Endothelial cell of umbilical vein (primary cell): ENCODE measurements around the gene CYP26A1. TPM values are rescaled to one million over a fixed set of nuclear protein-coding genes. Genes with fewer than 3 reads are reported as not detected.

Source experiments
- BruUV-seq: library from RNA; stranded (reverse); fragments of 400-500 nt; replicated peaks from 2 replicates; lab custom pipeline; 2021; lab: Mats Ljungman, UMichigan
- CTCF ChIA-PET: fragments of 300-600, 350-600 bp; sonication (Branson Sonifier 250); formaldehyde crosslinking; loops from one replicate; lab custom pipeline; 2021; ENCODE audit warnings: antibody characterized with exemption, inconsistent platforms; lab: Charles Lee
- POLR2A ChIA-PET: fragments of 300-600, 350-600 bp; sonication (Branson Sonifier 250); formaldehyde crosslinking; loops from one replicate; lab custom pipeline; 2021; ENCODE audit warnings: antibody characterized with exemption, inconsistent platforms; lab: Charles Lee
- DNase-seq: peaks from one replicate; pipeline ENCODE4 v3.0.0-alpha.2; 2011; ENCODE audit warnings: low read depth, low spot score
- FAIRE-seq: peaks from 2 replicates; lab custom pipeline; 2011; peaks lifted over from hg19 to GRCh38; lab: Jason Lieb, UNC
- H2AFZ ChIP-seq: 2 replicates; pipeline ENCODE4 v1.6.0; 2012; ENCODE audit warnings: low read depth, low read length, control low read depth, inconsistent platforms
- H3K27ac ChIP-seq: 2 replicates; pipeline ENCODE4 v1.5.1; 2011; ENCODE audit warnings: low read depth, mild to moderate bottlenecking, control low read depth, low read length, moderate library complexity; ENCODE audit not compliant: insufficient read depth
- H3K27me3 ChIP-seq, 2 experiments: 2 replicates each; pipeline versions ENCODE4 v1.6.0 to v1.6.1; 2011; ENCODE audit warnings: low read length in 2 of 2, mixed read lengths in 1 of 2; ENCODE audit not compliant: control insufficient read depth in 2 of 2, insufficient read depth in 2 of 2
- H3K36me3 ChIP-seq, 2 experiments: 2 replicates in 1 of 2; 3 replicates in 1 of 2; pipeline ENCODE4 v1.5.1; 2011; ENCODE audit warnings: low read length in 2 of 2, mild to moderate bottlenecking in 1 of 2, moderate library complexity in 1 of 2; ENCODE audit not compliant: control insufficient read depth in 2 of 2, insufficient read depth in 2 of 2; ENCODE audit errors: extremely low read depth in 1 of 2
- H3K4me1 ChIP-seq: 3 replicates; pipeline ENCODE4 v1.5.1; 2011; ENCODE audit warnings: mild to moderate bottlenecking, low read length; ENCODE audit not compliant: control insufficient read depth, insufficient read depth; ENCODE audit errors: extremely low read depth
- H3K4me2 ChIP-seq: 2 replicates; pipeline ENCODE4 v1.6.1; 2011; ENCODE audit warnings: low read length, control low read depth, mixed read lengths; ENCODE audit not compliant: insufficient read depth
- H3K4me3 ChIP-seq, 3 experiments: fragments of 200-600 bp in 1 of 3; sonication (generic), shearing (Covaris generic) in 1 of 3; replicated peaks in 1 of 3; 2 replicates each; pipeline ENCODE4 v1.5.1; 2011 to 2016; ENCODE audit warnings: control low read depth in 3 of 3, low read length in 3 of 3, mild to moderate bottlenecking in 2 of 3, inconsistent platforms in 1 of 3, low read depth in 1 of 3, moderate library complexity in 1 of 3; ENCODE audit not compliant: insufficient read depth in 1 of 3
- H3K79me2 ChIP-seq: 2 replicates; pipeline ENCODE4 v1.6.0; 2012; ENCODE audit warnings: low read length, inconsistent platforms; ENCODE audit not compliant: control insufficient read depth, insufficient read depth
- H3K9ac ChIP-seq: replicated peaks from 2 replicates; pipeline ENCODE3; 2011; ENCODE audit warnings: low read length, control low read depth; ENCODE audit not compliant: insufficient read depth; ENCODE audit errors: extremely low read depth
- H3K9me1 ChIP-seq: replicated peaks from 3 replicates; pipeline ENCODE4 v1.6.0; 2011; ENCODE audit warnings: mild to moderate bottlenecking, low read length; ENCODE audit not compliant: control insufficient read depth, insufficient read depth; ENCODE audit errors: extremely low read depth
- H3K9me3 ChIP-seq: replicated peaks from 2 replicates; pipeline ENCODE4 v1.5.1; 2012; ENCODE audit warnings: low read length, inconsistent platforms; ENCODE audit not compliant: control insufficient read depth, insufficient read depth
- H4K20me1 ChIP-seq: replicated peaks from 2 replicates; pipeline ENCODE3; 2011; ENCODE audit warnings: mild to moderate bottlenecking, low read length; ENCODE audit not compliant: control insufficient read depth, insufficient read depth; ENCODE audit errors: extremely low read depth
- EZH2 ChIP-seq: IDR thresholded peaks from 2 replicates; pipeline ENCODE4 v1.6.1; 2012; ENCODE audit warnings: borderline replicate concordance, low read depth, mild to moderate bottlenecking, moderate library complexity, low read length, inconsistent platforms; ENCODE audit not compliant: severe bottlenecking
- FOS ChIP-seq: IDR thresholded peaks from 2 replicates; pipeline ENCODE4 v1.6.1; 2011; ENCODE audit warnings: mild to moderate bottlenecking, low read length, moderate library complexity, borderline replicate concordance; ENCODE audit not compliant: insufficient read depth
- GATA2 ChIP-seq: IDR thresholded peaks from 2 replicates; pipeline ENCODE4 v1.7.0; 2011; ENCODE audit warnings: low read depth, mild to moderate bottlenecking, moderate library complexity, mixed read lengths, low read length; ENCODE audit not compliant: insufficient read length, insufficient read depth
- JUN ChIP-seq: IDR thresholded peaks from 2 replicates; pipeline ENCODE4 v1.6.1; 2011; ENCODE audit warnings: borderline replicate concordance, low read depth; ENCODE audit not compliant: insufficient read length, insufficient read depth
- MYC ChIP-seq: IDR thresholded peaks from one replicate; pipeline ENCODE4 v1.6.1; 2011; ENCODE audit warnings: mild to moderate bottlenecking, low read depth, low read length
- POLR2A ChIP-seq: IDR thresholded peaks from 2 replicates; pipeline ENCODE4 v1.6.1; 2012; ENCODE audit warnings: low read depth, mild to moderate bottlenecking, control low read depth, low read length
- POLR2AphosphoS5 ChIP-seq: IDR thresholded peaks from 2 replicates; pipeline ENCODE4 v1.6.1; 2012; ENCODE audit warnings: low read depth, mild to moderate bottlenecking, control low read depth, low read length, moderate library complexity; ENCODE audit not compliant: insufficient read depth
- dilution Hi-C: fragments of 300-500 bp; cut with MboI; formaldehyde crosslinking; loops from one replicate; pipeline ENCODE4 v1.15.0; 2019; ENCODE audit warnings: low sequenced_read_pairs; ENCODE audit not compliant: extremely low pct_ligation_motif_present
- intact Hi-C: fragments of 100-400 bp; cut with micrococcal nuclease; formaldehyde crosslinking; loops from one replicate; pipeline ENCODE4 v1.10.0; 2022
- polyA plus RNA-seq, 4 experiments: library from polyadenylated mRNA; depleted of rRNA in 3 of 4; stranded (reverse) in 3 of 4; unstranded in 1 of 4; fragments of >200 nt; gene quantifications; 2 replicates each; pipeline versions ENCODE4 v1.2.1 to v1.2.3, GENCODE V29; 2011 to 2012; ENCODE audit warnings: missing spikeins in 1 of 4
- total RNA-seq: library from RNA; stranded (reverse); gene quantifications from 2 replicates; pipeline ENCODE4 v1.2.3, GENCODE V29; 2021
- TF ChIP-seq, protein P1 (sequence below), 2 donors: IDR thresholded peaks; 1 replicate in 1 of 2; 2 replicates in 1 of 2; pipeline ENCODE4 v1.5.1; 2011; ENCODE audit warnings: low read length in 2 of 2, mild to moderate bottlenecking in 2 of 2, moderate library complexity in 2 of 2, control low read depth in 1 of 2, inconsistent platforms in 1 of 2, low read depth in 1 of 2; ENCODE audit not compliant: insufficient read depth in 1 of 2; ENCODE audit errors: extremely low read depth in 1 of 2
- TF ChIP-seq, protein P2 (sequence below): IDR thresholded peaks from 2 replicates; pipeline ENCODE4 v1.6.1; 2011; ENCODE audit not compliant: insufficient read depth, insufficient read length

CYP26A1 gene
- total and polyA plus RNA-seq, 2 donors (not counting 3 experiments of a cell fraction or from before 2014, with no cell fraction given) = 0.95 to 4.4 TPM

DNA sequence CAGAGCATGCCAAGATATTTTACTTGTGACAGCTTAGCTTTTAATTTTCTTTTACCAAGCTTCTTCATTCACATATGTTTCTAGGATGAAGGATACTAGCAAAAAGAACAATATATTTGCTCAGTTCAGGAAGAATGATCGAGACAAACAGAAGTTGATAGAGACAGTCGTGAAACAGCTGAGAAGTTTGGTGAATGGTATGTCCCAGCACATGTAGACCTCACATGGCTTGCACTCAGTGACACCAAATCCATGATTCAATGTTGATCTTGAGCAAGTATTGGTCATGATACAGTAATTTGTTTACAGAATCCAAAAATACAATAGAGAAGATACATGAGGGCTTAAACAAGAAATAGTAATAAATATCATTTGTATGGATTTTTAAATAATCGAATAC is 15.6 kb upstream of the CYP26A1 start:
- no peaks in the 10 kb centered on the region for H4K20me1 ChIP-seq
- no peaks in the 10 kb centered on the region for H3K79me2 ChIP-seq
- peaks cover 4% of the 10 kb centered on the region for H3K4me1 ChIP-seq
- no peaks in the 10 kb centered on the region for H3K27me3 ChIP-seq
- no peak for DNase-seq
- intact Hi-C loops (no loop called here), dilution Hi-C loops (no loop called here)
- no peak overlapping the region for H3K9ac ChIP-seq
- no peak overlapping the region for H3K27ac ChIP-seq
- no peak overlapping the region for H3K4me2 ChIP-seq
- FAIRE-seq = no peak
- CTCF ChIA-PET = interaction anchor here (2.3 kb wide), 1 partner anchor 10 kb away, joined by 9 read pairs; no protein-coding TSS in a partner anchor
- no peak overlapping the region for H2AFZ ChIP-seq
- POLR2A ChIA-PET = no interaction called here
- no peaks in the 10 kb centered on the region for H3K9me3 ChIP-seq
- H3K36me3 ChIP-seq = peaks cover 9 to 20% of the 10 kb centered on the region in 2 experiments
- TF ChIP-seq JUN = no peak
- TF ChIP-seq POLR2AphosphoS5 = no peak
- TF ChIP-seq FOS = no peak
- no peak for TF ChIP-seq EZH2
- TF ChIP-seq MYC = no peak
- no peak for TF ChIP-seq GATA2
- no peak for TF ChIP-seq POLR2A
- TF ChIP-seq, protein P1, sequence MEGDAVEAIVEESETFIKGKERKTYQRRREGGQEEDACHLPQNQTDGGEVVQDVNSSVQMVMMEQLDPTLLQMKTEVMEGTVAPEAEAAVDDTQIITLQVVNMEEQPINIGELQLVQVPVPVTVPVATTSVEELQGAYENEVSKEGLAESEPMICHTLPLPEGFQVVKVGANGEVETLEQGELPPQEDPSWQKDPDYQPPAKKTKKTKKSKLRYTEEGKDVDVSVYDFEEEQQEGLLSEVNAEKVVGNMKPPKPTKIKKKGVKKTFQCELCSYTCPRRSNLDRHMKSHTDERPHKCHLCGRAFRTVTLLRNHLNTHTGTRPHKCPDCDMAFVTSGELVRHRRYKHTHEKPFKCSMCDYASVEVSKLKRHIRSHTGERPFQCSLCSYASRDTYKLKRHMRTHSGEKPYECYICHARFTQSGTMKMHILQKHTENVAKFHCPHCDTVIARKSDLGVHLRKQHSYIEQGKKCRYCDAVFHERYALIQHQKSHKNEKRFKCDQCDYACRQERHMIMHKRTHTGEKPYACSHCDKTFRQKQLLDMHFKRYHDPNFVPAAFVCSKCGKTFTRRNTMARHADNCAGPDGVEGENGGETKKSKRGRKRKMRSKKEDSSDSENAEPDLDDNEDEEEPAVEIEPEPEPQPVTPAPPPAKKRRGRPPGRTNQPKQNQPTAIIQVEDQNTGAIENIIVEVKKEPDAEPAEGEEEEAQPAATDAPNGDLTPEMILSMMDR (IDR thresholded peaks at IDR 0.05; ENCODE audit: extremely low read depth in 1 of 2, insufficient read depth in 1 of 2, low read depth in 1 of 2, low read length in 2 of 2) = no peak
- TF ChIP-seq, protein P2, sequence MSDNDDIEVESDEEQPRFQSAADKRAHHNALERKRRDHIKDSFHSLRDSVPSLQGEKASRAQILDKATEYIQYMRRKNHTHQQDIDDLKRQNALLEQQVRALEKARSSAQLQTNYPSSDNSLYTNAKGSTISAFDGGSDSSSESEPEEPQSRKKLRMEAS = no peak
- H3K9me1 ChIP-seq = no peaks in the 10 kb centered on the region
- H3K4me3 ChIP-seq = no peak overlapping the region
- no TSS peak for BruUV-seq
